Measurements from ENCODE around the gene GSG1. TPM values are rescaled to one million over a fixed set of nuclear protein-coding genes. Genes with fewer than 3 reads are reported as not detected.

GSG1 gene
- total RNA-seq, 1 experiment from 2014 or later = 0.28 TPM

DNA sequence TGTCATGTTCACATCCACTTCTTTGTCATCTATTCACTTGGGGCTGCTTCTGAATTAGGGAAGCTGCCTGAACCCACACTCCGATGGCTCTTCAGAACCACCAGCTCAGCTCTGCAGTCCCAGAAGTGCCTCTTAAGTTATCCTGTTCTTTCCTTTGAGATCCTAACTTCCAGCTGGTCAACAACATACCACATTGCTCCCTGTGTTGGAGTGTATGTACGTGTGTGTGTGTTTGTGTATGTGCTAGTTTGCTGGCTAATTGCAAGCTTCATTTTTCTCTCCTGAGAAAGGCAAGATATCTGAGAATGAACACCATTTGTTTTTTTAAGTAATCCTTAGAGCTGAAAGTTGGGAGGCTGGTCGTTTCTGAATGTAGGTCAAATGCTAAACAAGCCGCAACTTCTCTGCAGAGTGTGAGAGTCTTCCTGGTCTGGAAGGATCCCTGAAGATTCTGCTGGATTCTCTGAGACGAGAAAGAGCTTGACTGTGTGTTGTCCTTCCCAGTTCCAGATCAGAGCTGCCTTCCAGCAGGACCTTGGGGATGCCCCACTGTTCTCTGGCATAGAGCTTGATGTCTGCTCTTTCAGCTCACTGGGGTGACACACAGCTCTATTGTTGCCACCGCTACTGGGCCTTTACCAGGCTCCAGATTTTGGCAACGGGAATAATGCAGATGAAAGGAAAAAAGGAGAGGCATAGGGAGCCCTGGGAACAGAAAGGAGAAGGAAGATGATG lies 839 bp downstream of the GSG1 start:
- POLR2A ChIA-PET = interaction anchor here (1.8 kb wide), 1 partner anchor 13 kb away, joined by 6 read pairs; no protein-coding TSS in a partner anchor
- Mint-ChIP-seq H3K36me3 (no peaks in the 10 kb centered on the region), H3K9me3 (no peaks in the 10 kb centered on the region), H3K27me3 (ENCODE audit: low read depth) (peaks cover 3% of the 10 kb centered on the region), H3K27ac (peak overlapping the region; percentile 72; the same call in 1 of the 2 replicates), H3K4me1 (peaks cover 46% of the 10 kb centered on the region), H3K4me3 (peak overlapping the region; percentile 74)
- DNase-seq (ENCODE audit: low spot score) (no peak), ATAC-seq (no peak)
- CTCF ChIA-PET = interaction anchor here (0.7 to 5.8 kb wide), 7 partner anchors 23 to 880 kb away, joined by 3 to 47 read pairs (median 4); no protein-coding TSS in a partner anchor
- TF ChIP-seq ZBTB21 (CRISPR knock-in tag; IDR thresholded peaks at IDR 0.05; ENCODE audit: borderline replicate concordance) (no peak), ETV6 (CRISPR knock-in tag; IDR thresholded peaks at IDR 0.05) (no peak), FOXK1 (CRISPR knock-in tag; IDR thresholded peaks at IDR 0.05) (no peak), FOXJ3 (CRISPR knock-in tag; IDR thresholded peaks at IDR 0.05; ENCODE audit: borderline replicate concordance) (no peak), GRHL2 (CRISPR knock-in tag; IDR thresholded peaks at IDR 0.05; ENCODE audit: insufficient replicate concordance, severe bottlenecking) (no peak), PRDM15 (CRISPR knock-in tag; IDR thresholded peaks at IDR 0.05) (no peak)
- TF ChIP-seq, protein P1, sequence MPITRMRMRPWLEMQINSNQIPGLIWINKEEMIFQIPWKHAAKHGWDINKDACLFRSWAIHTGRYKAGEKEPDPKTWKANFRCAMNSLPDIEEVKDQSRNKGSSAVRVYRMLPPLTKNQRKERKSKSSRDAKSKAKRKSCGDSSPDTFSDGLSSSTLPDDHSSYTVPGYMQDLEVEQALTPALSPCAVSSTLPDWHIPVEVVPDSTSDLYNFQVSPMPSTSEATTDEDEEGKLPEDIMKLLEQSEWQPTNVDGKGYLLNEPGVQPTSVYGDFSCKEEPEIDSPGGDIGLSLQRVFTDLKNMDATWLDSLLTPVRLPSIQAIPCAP (CRISPR knock-in tag; IDR thresholded peaks at IDR 0.05) = no peak

- H3K27me3 Mint-ChIP-seq (ENCODE audit: low read depth) = peaks cover 3% of the 10 kb centered on the region
- H3K4me3 Mint-ChIP-seq = peak overlapping the region; percentile 74
- CTCF ChIA-PET = interaction anchor here (1.2 to 5.8 kb wide), 10 partner anchors 13 to 186 kb away, joined by 3 to 47 read pairs (median 8); no protein-coding TSS in a partner anchor
- no peak overlapping the region for H3K27ac Mint-ChIP-seq
- TF ChIP-seq RELA (CRISPR knock-in tag; IDR thresholded peaks at IDR 0.05; ENCODE audit: borderline replicate concordance) = no peak
- no peak for TF ChIP-seq NR3C1 (CRISPR knock-in tag; conservative IDR thresholded peaks at IDR 0.05; ENCODE audit: low read depth)
- no peak for TF ChIP-seq TEAD1 (CRISPR knock-in tag; IDR thresholded peaks at IDR 0.05)
- no peak for TF ChIP-seq FOXJ3 (CRISPR knock-in tag; IDR thresholded peaks at IDR 0.05; ENCODE audit: borderline replicate concordance)
- no peak for TF ChIP-seq RORB (CRISPR knock-in tag; IDR thresholded peaks at IDR 0.05)
- no peak for TF ChIP-seq NFE2L1 (CRISPR knock-in tag; IDR thresholded peaks at IDR 0.05)
- TF ChIP-seq CREM (CRISPR knock-in tag; IDR thresholded peaks at IDR 0.05) = no peak
- TF ChIP-seq SP1 (CRISPR knock-in tag; conservative IDR thresholded peaks at IDR 0.05) = no peak
- TF ChIP-seq ZNF263 (CRISPR knock-in tag; IDR thresholded peaks at IDR 0.05; ENCODE audit: low read depth) = no peak
- no peak for TF ChIP-seq HMGA2 (CRISPR knock-in tag; IDR thresholded peaks at IDR 0.05)
- no peak for TF ChIP-seq IRF2 (CRISPR knock-in tag; IDR thresholded peaks at IDR 0.05; ENCODE audit: borderline replicate concordance, low read depth)
- no peaks in the 10 kb centered on the region for H3K36me3 Mint-ChIP-seq
- no peaks in the 10 kb centered on the region for H3K9me3 Mint-ChIP-seq
- DNase-seq (ENCODE audit: low spot score) (no peak), ATAC-seq (no peak; the same call in 1 of the 2 replicates)
- H3K4me1 Mint-ChIP-seq = peaks cover 46% of the 10 kb centered on the region
- POLR2A ChIA-PET = interaction anchor here (1.8 kb wide), 1 partner anchor 13 kb away, joined by 6 read pairs; no protein-coding TSS in a partner anchor
Measured at GRCh38 chr12:13101821-13102375, 1.6 kb downstream of the GSG1 start.

All from WTC11 (cell line).